CD14-positive monocyte (primary cell): Measurements from ENCODE around the gene SLC6A18. TPM values are rescaled to one million over a fixed set of nuclear protein-coding genes. Genes with fewer than 3 reads are reported as not detected.

Experiments used
- DNase-seq, 3 donors: peaks; one replicate each; pipeline ENCODE4 v3.0.0-alpha.2; 2011 to 2022
- H2AFZ ChIP-seq: 2 replicates; pipeline ENCODE4 v1.6.0; 2012; ENCODE audit warnings: mild to moderate bottlenecking, low read depth, low read length, inconsistent platforms; ENCODE audit not compliant: insufficient read depth, poor library complexity, severe bottlenecking
- H3K27ac ChIP-seq, 2 donors: 1 replicate in 1 of 2; 2 replicates in 1 of 2; pipeline ENCODE4 v1.5.1; 2012 to 2013; ENCODE audit warnings: low read length in 2 of 2, control low read depth in 1 of 2, inconsistent platforms in 1 of 2, low read depth in 1 of 2, mild to moderate bottlenecking in 1 of 2
- H3K27me3 ChIP-seq, 2 donors: one replicate each; pipeline versions ENCODE4 v1.6.0 to v1.6.1; 2011 to 2013; ENCODE audit warnings: low read length in 2 of 2; ENCODE audit not compliant: control insufficient read depth in 2 of 2, insufficient read depth in 2 of 2
- H3K36me3 ChIP-seq, 2 donors: replicated peaks in 1 of 2; 1 replicate in 1 of 2; 2 replicates in 1 of 2; pipeline versions ENCODE4 v1.5.1 to v1.6.1; 2012 to 2013; ENCODE audit warnings: low read length in 2 of 2, control low read depth in 1 of 2, inconsistent platforms in 1 of 2, mild to moderate bottlenecking in 1 of 2; ENCODE audit not compliant: insufficient read depth in 2 of 2, control insufficient read depth in 1 of 2
- H3K4me1 ChIP-seq, 2 donors: 1 replicate in 1 of 2; 2 replicates in 1 of 2; pipeline versions ENCODE4 v1.5.1 to v1.6.1; 2012 to 2013; ENCODE audit warnings: low read length in 2 of 2, control low read depth in 1 of 2, inconsistent platforms in 1 of 2, mild to moderate bottlenecking in 1 of 2, moderate library complexity in 1 of 2; ENCODE audit not compliant: insufficient read depth in 2 of 2, control insufficient read depth in 1 of 2
- H3K4me2 ChIP-seq: replicated peaks from 2 replicates; pipeline ENCODE3; 2012; ENCODE audit warnings: low read length, moderate library complexity, mild to moderate bottlenecking; ENCODE audit not compliant: poor library complexity, severe bottlenecking; ENCODE audit errors: extremely low read depth
- H3K4me3 ChIP-seq, 3 experiments: fragments of 200-600 bp in 1 of 3; sonication (generic) in 1 of 3; replicated peaks in 1 of 3; 1 replicate in 2 of 3; 2 replicates in 1 of 3; pipeline ENCODE4 v1.5.1; 2011 to 2013; ENCODE audit warnings: low read length in 3 of 3, mild to moderate bottlenecking in 3 of 3, control low read depth in 2 of 3, low read depth in 2 of 3, inconsistent platforms in 1 of 3, moderate library complexity in 1 of 3
- H3K79me2 ChIP-seq: 2 replicates; pipeline ENCODE4 v1.6.0; 2012; ENCODE audit warnings: mild to moderate bottlenecking, control low read depth, inconsistent platforms, low read length, moderate library complexity; ENCODE audit not compliant: insufficient read depth
- H3K9ac ChIP-seq: 2 replicates; pipeline ENCODE4 v1.6.0; 2017; ENCODE audit warnings: low read length, mild to moderate bottlenecking; ENCODE audit not compliant: insufficient read depth, poor library complexity, severe bottlenecking
- H3K9me3 ChIP-seq, 2 donors: replicated peaks in 1 of 2; 1 replicate in 1 of 2; 2 replicates in 1 of 2; pipeline versions ENCODE4 v1.5.1 to v1.6.1; 2012 to 2013; ENCODE audit warnings: low read length in 2 of 2, control low read depth in 1 of 2; ENCODE audit not compliant: control insufficient read depth in 1 of 2, insufficient read depth in 1 of 2
- H4K20me1 ChIP-seq: 2 replicates; pipeline ENCODE4 v1.6.0; 2012; ENCODE audit warnings: mild to moderate bottlenecking, low read length, control low read depth, moderate library complexity; ENCODE audit not compliant: insufficient read depth
- H3K27ac Mint-ChIP-seq, 7 donors: one replicate each; pipeline ENCODE4 v1.8.0; 2020; ENCODE audit warnings: mild to moderate bottlenecking in 7 of 7, mixed read lengths in 7 of 7, moderate library complexity in 6 of 7, inconsistent platforms in 2 of 7
- H3K27me3 Mint-ChIP-seq, 3 donors: one replicate each; pipeline ENCODE4 v1.8.0; 2021 to 2022; ENCODE audit warnings: low read depth in 3 of 3, mild to moderate bottlenecking in 3 of 3, mixed read lengths in 3 of 3, moderate library complexity in 3 of 3, inconsistent platforms in 1 of 3
- H3K36me3 Mint-ChIP-seq, 2 donors: one replicate each; pipeline ENCODE4 v1.8.0; 2020; ENCODE audit warnings: mixed read lengths in 2 of 2, inconsistent platforms in 1 of 2, mild to moderate bottlenecking in 1 of 2
- H3K4me1 Mint-ChIP-seq: one replicate; pipeline ENCODE4 v1.8.0; 2020; ENCODE audit warnings: mild to moderate bottlenecking, mixed read lengths
- H3K4me3 Mint-ChIP-seq, 2 donors: one replicate each; pipeline ENCODE4 v1.8.0; 2020; ENCODE audit warnings: mild to moderate bottlenecking in 2 of 2, mixed read lengths in 2 of 2, moderate library complexity in 1 of 2
- H3K9me3 Mint-ChIP-seq, 7 donors: one replicate each; pipeline ENCODE4 v1.8.0; 2020 to 2022; ENCODE audit warnings: mixed read lengths in 7 of 7, mild to moderate bottlenecking in 6 of 7, moderate library complexity in 6 of 7, inconsistent platforms in 2 of 7
- WGBS: methylation state at CpG from one replicate; pipeline ENCODE4 v1.1.5; 2013; ENCODE audit warnings: missing lambda C conversion rate; ENCODE audit not compliant: insufficient coverage; 5-methylcytosine and 5-hydroxymethylcytosine counted together
- intact Hi-C, 2 donors: fragments of 100-400 bp; cut with micrococcal nuclease; formaldehyde crosslinking; loops; one replicate each; pipeline versions ENCODE4 v1.15.0 to v1.15.1; 2023
- polyA plus RNA-seq, 3 donors: library from polyadenylated mRNA; depleted of rRNA in 1 of 3; unstranded in 2 of 3; stranded (reverse) in 1 of 3; fragments of 300-500 nt in 2 of 3; fragments of >200 nt in 1 of 3; fragmentation: Illumina TruSeq in 2 of 3; gene quantifications; 1 replicate in 2 of 3; 2 replicates in 1 of 3; pipeline ENCODE4 v1.2.3, GENCODE V29; 2012 to 2021
- TF ChIP-seq, protein P1 (sequence below): fragments of 200-600 bp; IDR thresholded peaks from one replicate; pipeline ENCODE4 v1.8.0; 2022; ENCODE audit warnings: antibody characterized with exemption, mild to moderate bottlenecking

Gene SLC6A18
- polyA plus RNA-seq, 3 donors: not detected

DNA sequence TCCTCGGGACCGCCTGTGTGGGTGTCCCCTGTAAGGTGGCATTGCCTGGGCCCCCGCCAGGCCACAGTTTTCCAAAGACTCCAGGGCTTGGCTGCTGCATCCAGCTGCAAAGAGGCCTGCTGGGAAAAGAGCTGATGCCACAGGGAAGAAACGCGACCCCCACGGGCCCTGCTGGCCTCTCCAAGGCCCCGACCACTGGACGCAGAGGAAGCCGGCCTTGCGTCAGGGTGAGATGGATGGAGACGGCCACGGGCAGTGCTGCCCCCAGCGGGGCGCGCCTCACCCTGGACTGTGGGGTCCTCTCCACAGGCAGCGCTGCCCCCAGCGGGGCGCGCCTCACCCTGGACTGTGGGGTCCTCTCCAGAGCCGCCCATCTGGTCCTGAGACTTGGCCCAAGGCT is 45.1 kb upstream of the SLC6A18 start:
- H3K27ac Mint-ChIP-seq: no peak overlapping the region
- no peaks in the 10 kb centered on the region for H3K4me1 ChIP-seq
- TF ChIP-seq, protein P1, sequence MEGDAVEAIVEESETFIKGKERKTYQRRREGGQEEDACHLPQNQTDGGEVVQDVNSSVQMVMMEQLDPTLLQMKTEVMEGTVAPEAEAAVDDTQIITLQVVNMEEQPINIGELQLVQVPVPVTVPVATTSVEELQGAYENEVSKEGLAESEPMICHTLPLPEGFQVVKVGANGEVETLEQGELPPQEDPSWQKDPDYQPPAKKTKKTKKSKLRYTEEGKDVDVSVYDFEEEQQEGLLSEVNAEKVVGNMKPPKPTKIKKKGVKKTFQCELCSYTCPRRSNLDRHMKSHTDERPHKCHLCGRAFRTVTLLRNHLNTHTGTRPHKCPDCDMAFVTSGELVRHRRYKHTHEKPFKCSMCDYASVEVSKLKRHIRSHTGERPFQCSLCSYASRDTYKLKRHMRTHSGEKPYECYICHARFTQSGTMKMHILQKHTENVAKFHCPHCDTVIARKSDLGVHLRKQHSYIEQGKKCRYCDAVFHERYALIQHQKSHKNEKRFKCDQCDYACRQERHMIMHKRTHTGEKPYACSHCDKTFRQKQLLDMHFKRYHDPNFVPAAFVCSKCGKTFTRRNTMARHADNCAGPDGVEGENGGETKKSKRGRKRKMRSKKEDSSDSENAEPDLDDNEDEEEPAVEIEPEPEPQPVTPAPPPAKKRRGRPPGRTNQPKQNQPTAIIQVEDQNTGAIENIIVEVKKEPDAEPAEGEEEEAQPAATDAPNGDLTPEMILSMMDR: no peak
- no peaks in the 10 kb centered on the region for H3K79me2 ChIP-seq
- no peak overlapping the region for H3K4me3 Mint-ChIP-seq
- no peaks in the 10 kb centered on the region for H3K27me3 ChIP-seq
- H4K20me1 ChIP-seq: no peaks in the 10 kb centered on the region
- H3K36me3 ChIP-seq: no peaks in the 10 kb centered on the region
- intact Hi-C loops: no loop called here
- H3K9ac ChIP-seq: no peak overlapping the region
- H3K4me2 ChIP-seq: no peak overlapping the region
- DNase-seq: no peak
- WGBS: 93% methylated on average over 20 of the region's 20 CpGs
- H3K36me3 Mint-ChIP-seq: no peaks in the 10 kb centered on the region
- no peaks in the 10 kb centered on the region for H3K4me1 Mint-ChIP-seq
- no peak overlapping the region for H3K4me3 ChIP-seq
- H3K9me3 Mint-ChIP-seq: no peaks in the 10 kb centered on the region
- peaks cover 1 to 8% (median 6%) of the 10 kb centered on the region in 3 donors for H3K27me3 Mint-ChIP-seq
- H3K27ac ChIP-seq: no peak overlapping the region
- H2AFZ ChIP-seq: no peak overlapping the region
- no peaks in the 10 kb centered on the region for H3K9me3 ChIP-seq

DNA sequence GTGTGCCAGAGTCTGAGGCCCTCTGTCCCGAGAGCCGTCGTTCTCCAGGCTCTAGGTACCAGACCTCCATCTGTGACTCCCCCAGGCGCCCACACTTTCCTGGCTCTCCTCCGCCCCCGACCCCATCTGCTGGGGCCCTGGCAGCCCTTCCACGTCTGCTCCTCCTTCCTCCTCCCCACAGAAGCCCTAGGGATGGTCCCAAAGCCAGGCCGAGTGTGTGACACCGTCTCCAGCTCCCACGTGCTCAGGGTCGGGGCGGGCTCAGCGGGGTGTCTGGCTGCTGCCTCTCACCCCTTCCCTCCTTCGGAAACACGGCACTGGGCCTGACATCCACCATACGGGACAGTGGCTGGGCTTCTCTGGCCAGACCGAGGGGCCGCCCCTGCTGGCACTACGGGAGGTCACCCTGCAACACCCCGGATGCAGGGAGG is 44.3 kb upstream of the SLC6A18 start:
- H3K36me3 ChIP-seq: no peaks in the 10 kb centered on the region
- H3K9ac ChIP-seq: no peak overlapping the region
- H4K20me1 ChIP-seq: no peaks in the 10 kb centered on the region
- WGBS: 92% methylated on average over 19 of the region's 20 CpGs
- H3K79me2 ChIP-seq: no peaks in the 10 kb centered on the region
- H3K4me1 ChIP-seq: no peaks in the 10 kb centered on the region
- no peak overlapping the region for H3K4me2 ChIP-seq
- Mint-ChIP-seq H3K4me3 (no peak overlapping the region), H3K27me3 (peaks cover 1 to 4% (median 4%) of the 10 kb centered on the region in 3 donors), H3K4me1 (no peaks in the 10 kb centered on the region), H3K36me3 (no peaks in the 10 kb centered on the region), H3K27ac (no peak overlapping the region), H3K9me3 (no peaks in the 10 kb centered on the region)
- no peak overlapping the region for H3K27ac ChIP-seq
- H3K27me3 ChIP-seq: no peaks in the 10 kb centered on the region
- H3K9me3 ChIP-seq: no peaks in the 10 kb centered on the region
- intact Hi-C loops: no loop called here
- no peak overlapping the region for H3K4me3 ChIP-seq
- TF ChIP-seq, protein P1: no peak
- DNase-seq: no peak
- H2AFZ ChIP-seq: no peak overlapping the region
